SU-DHL-6 (cell line): Measurements from ENCODE around the gene GNE.

Source experiments
- EZH2phosphoT487 ChIP-seq: fragments of 200-600 bp; sonication (generic), shearing (Covaris generic); conservative IDR thresholded peaks from 2 replicates; pipeline ENCODE4 v1.6.1; 2018; ENCODE audit warnings: mild to moderate bottlenecking, antibody characterized with exemption, low read length, moderate library complexity, mixed read lengths
- TF ChIP-seq, protein P1 (sequence below): fragments of 200-600 bp; sonication (generic); IDR thresholded peaks from one replicate; pipeline ENCODE4 v1.5.1; 2017; ENCODE audit warnings: antibody characterized with exemption, mild to moderate bottlenecking, low read length, moderate library complexity; ENCODE audit not compliant: insufficient read depth, poor library complexity, severe bottlenecking

DNA sequence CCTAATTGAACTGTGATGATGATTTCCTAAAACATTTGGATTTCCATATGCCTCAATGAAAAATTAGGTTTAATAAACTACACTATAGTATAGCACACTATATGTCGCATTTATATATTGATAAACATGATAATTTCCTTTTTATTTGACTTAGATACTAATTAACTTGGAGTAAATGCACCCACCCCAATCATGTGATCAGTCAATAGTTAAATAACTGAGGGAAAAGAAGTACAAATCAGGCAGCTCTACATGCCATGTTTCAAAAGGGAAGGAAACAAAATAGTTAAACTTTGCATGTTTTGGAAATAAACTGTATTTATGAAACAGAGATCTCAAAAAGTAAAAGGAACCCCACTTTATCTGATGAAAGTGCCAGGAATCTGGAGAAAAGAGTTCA lies 18.0 kb upstream of the GNE start:
- TF ChIP-seq, protein P1, sequence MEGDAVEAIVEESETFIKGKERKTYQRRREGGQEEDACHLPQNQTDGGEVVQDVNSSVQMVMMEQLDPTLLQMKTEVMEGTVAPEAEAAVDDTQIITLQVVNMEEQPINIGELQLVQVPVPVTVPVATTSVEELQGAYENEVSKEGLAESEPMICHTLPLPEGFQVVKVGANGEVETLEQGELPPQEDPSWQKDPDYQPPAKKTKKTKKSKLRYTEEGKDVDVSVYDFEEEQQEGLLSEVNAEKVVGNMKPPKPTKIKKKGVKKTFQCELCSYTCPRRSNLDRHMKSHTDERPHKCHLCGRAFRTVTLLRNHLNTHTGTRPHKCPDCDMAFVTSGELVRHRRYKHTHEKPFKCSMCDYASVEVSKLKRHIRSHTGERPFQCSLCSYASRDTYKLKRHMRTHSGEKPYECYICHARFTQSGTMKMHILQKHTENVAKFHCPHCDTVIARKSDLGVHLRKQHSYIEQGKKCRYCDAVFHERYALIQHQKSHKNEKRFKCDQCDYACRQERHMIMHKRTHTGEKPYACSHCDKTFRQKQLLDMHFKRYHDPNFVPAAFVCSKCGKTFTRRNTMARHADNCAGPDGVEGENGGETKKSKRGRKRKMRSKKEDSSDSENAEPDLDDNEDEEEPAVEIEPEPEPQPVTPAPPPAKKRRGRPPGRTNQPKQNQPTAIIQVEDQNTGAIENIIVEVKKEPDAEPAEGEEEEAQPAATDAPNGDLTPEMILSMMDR, result no peak
- no peak for TF ChIP-seq EZH2phosphoT487
